ENCODE measurements around the gene CMTR1. TPM values are rescaled to one million over a fixed set of nuclear protein-coding genes. Genes with fewer than 3 reads are reported as not detected.

The CMTR1 gene
- total and polyA plus RNA-seq, 12 donors, result 13.1 to 37.0 (median 33.1) TPM

DNA sequence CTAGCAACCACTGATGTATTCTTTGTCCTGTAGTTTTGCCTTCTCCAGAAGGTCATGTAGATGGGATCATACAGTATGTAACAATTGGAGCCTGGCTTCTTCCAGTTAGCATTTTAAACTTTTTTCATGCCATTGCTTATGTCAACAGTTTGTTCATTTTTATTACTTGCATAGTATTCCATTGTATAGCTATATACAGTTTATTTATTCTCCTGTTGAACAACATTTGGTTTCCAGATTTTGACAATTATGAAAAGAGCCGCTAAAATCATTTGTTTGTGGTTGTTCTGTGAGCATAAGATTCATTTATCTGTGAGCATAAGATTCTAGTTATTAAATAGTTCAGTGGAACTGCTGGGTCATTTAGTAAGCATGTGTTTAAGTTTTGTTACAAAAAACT, 23.5 kb upstream of the CMTR1 start:
- Histone ChIP-seq H3K36me3 (no peaks in the 10 kb centered on the region), H3K4me3 (no peak overlapping the region), H3K9me3 (no peaks in the 10 kb centered on the region), H3K27ac (no peak overlapping the region), H3K27me3 (no peaks in the 10 kb centered on the region), H3K4me1 (no peaks in the 10 kb centered on the region)
- DNase-seq (no peak), ATAC-seq (no peak)
- 95 to 96% methylated on average over 1 of the region's 1 CpG for WGBS, 2 donors
- TF ChIP-seq, protein P1, sequence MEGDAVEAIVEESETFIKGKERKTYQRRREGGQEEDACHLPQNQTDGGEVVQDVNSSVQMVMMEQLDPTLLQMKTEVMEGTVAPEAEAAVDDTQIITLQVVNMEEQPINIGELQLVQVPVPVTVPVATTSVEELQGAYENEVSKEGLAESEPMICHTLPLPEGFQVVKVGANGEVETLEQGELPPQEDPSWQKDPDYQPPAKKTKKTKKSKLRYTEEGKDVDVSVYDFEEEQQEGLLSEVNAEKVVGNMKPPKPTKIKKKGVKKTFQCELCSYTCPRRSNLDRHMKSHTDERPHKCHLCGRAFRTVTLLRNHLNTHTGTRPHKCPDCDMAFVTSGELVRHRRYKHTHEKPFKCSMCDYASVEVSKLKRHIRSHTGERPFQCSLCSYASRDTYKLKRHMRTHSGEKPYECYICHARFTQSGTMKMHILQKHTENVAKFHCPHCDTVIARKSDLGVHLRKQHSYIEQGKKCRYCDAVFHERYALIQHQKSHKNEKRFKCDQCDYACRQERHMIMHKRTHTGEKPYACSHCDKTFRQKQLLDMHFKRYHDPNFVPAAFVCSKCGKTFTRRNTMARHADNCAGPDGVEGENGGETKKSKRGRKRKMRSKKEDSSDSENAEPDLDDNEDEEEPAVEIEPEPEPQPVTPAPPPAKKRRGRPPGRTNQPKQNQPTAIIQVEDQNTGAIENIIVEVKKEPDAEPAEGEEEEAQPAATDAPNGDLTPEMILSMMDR (IDR thresholded peaks at IDR 0.05), result no peak
- intact Hi-C loops (cut with DNase I), result no loop called here

DNA sequence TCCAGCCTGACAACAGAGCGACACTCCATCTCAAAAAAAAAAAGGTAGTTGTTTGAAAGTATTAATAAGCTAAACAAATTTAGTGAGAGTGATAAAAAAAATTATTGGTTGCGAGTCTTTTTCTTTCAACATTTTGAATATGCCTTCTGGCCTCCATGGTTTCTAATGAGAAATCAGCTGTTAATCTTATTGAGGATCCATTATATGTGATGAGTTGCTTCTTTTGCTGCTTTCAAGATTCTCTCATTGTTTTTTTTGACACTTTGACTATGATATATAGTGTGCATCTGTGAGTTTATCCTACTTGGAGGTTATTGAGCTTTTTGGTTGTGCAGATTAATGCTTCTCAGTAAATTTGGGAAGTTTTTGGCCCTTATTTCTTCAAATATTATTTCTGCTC, 15.6 kb upstream of the CMTR1 start:
- ATAC-seq, result no peak
- Histone ChIP-seq H3K27me3 (no peaks in the 10 kb centered on the region), H3K36me3 (no peaks in the 10 kb centered on the region), H3K4me3 (no peak overlapping the region), H3K4me1 (no peaks in the 10 kb centered on the region), H3K27ac (no peak overlapping the region), H3K9me3 (peaks cover 0 to 5% (median 0%) of the 10 kb centered on the region in 11 donors)
- TF ChIP-seq, protein P1 (IDR thresholded peaks at IDR 0.05), result no peak
- WGBS, 2 donors, result 70 to 77% methylated on average over 2 of the region's 2 CpGs
- no peak for DNase-seq
- intact Hi-C loops (cut with DNase I), result no loop called here

DNA sequence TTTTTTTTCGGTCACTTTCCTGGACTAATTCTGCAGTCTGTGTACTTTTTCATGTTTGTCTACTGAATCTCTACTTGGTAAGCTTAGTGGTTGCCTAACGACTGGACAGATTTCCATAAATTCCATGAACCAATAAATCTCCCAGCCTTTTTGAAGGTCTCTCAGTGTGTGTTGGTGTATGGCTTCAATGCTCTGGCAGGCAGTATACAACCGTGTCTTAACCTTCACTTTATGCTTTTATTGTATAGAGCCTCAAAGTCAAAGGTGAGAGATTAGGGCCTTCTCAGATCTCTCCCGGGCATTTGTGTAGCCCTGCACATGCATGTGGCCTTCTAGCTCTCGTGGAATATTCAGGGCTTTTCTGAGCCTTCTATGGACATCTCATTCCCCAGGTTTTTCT, 14.3 kb upstream of the CMTR1 start:
- intact Hi-C loops (cut with DNase I), result no loop called here

DNA sequence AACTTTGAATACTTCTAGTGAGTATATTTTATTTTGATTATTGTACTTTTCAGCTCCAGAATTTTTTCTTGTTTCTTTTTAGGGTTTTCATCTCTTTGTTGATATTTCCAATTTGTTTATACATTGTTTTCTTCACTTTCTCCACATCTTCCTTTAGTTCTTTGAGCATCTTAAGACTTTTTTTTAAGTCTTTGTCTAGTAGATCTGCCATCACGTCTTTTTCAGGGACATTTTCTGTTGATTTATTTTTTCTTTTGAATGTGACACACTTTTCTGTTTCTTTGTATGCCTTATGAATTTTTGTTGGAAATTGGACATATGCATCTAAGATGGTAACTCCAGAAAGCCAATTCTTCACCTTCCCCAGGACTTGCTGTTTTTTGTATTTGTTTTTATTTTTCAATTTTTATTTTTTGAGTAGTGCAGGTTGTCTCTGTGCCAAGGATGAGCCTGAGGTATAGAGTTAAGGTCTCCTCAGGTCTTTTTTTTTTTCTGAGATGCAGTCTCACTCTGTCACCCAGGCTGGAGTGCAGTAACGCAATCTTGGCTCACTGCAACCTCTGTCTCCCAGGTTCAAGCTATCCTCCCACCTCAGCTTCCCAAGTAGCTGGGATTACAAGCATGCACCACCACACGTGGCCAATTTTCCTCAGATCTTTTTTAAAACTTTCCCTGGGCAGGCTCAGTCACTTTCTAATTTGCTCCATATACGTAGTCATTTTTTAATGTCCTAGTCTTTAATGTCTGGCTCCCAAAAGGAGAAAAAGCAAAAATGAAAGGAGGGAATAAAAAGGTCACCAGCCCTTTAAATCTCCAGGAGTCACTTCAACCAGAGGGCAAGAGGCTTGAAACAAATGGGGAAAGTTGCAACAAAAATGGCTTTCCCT, 6.7 kb upstream of the CMTR1 start:
- DNase-seq (no peak), ATAC-seq (no peak)
- Histone ChIP-seq H3K27ac (no peak overlapping the region), H3K27me3 (peaks cover 0 to 11% (median 0%) of the 10 kb centered on the region in 7 donors), H3K36me3 (no peaks in the 10 kb centered on the region), H3K4me3 (no peak overlapping the region), H3K4me1 (no peaks in the 10 kb centered on the region), H3K9me3 (no peaks in the 10 kb centered on the region)
- 76 to 88% methylated on average over 4 of the region's 4 CpGs for WGBS, 2 donors
- intact Hi-C loops (cut with DNase I), result no loop called here
- TF ChIP-seq, protein P1 (IDR thresholded peaks at IDR 0.05), result no peak

More for the DNA sequence above, 14.3 kb upstream of the CMTR1 start:
- Histone ChIP-seq H3K4me1 (no peaks in the 10 kb centered on the region), H3K27me3 (no peaks in the 10 kb centered on the region), H3K9me3 (peaks cover 0 to 5% (median 0%) of the 10 kb centered on the region in 11 donors), H3K4me3 (no peak overlapping the region), H3K36me3 (no peaks in the 10 kb centered on the region), H3K27ac (no peak overlapping the region)
- TF ChIP-seq, protein P1 (IDR thresholded peaks at IDR 0.05), result no peak
- 77 to 80% methylated on average over 5 of the region's 5 CpGs for WGBS, 2 donors
- DNase-seq, result no peak
- ATAC-seq, result no peak

Measured in heart right ventricle (tissue), 16 donors.